Testis (tissue), 5 donors: ENCODE data around the gene WIPF1. TPM values are rescaled to one million over a fixed set of nuclear protein-coding genes. Genes with fewer than 3 reads are reported as not detected.
A peak's percentile ranks its signal among the peaks of the same experiment; 100 is the strongest.

Experiments used
- DNase-seq: peaks from one replicate; pipeline ENCODE4 v3.0.0-alpha.2; 2019
- H3K27ac ChIP-seq, 2 donors: fragments of 200-600 bp; sonication (generic); one replicate each; pipeline ENCODE4 v1.5.1; 2019
- H3K27me3 ChIP-seq: fragments of 200-600 bp; sonication (generic); one replicate; pipeline ENCODE4 v1.5.1; 2019
- H3K36me3 ChIP-seq: fragments of 200-600 bp; sonication (generic); one replicate; pipeline ENCODE4 v1.5.1; 2017; ENCODE audit warnings: low read depth; ENCODE audit errors: missing control alignments
- H3K4me1 ChIP-seq: fragments of 200-600 bp; sonication (generic); one replicate; pipeline ENCODE4 v1.5.1; 2019
- H3K4me3 ChIP-seq, 2 donors: fragments of 200-600 bp; sonication (generic); one replicate each; pipeline ENCODE4 v1.5.1; 2017 to 2019
- H3K9me3 ChIP-seq: fragments of 200-600 bp; sonication (generic); one replicate; pipeline ENCODE4 v1.5.1; 2017
- POLR2A ChIP-seq: fragments of 450-650 bp; IDR thresholded peaks from one replicate; pipeline ENCODE4 v1.6.1; 2017; ENCODE audit warnings: antibody characterized with exemption, mild to moderate bottlenecking, moderate library complexity
- WGBS, 2 donors: methylation state at CpG; one replicate each; pipeline ENCODE4 v1.1.5; 2018; 5-methylcytosine and 5-hydroxymethylcytosine counted together
- intact Hi-C: fragments of 100-400 bp; cut with DNase I; formaldehyde crosslinking; loops from one replicate; pipeline ENCODE4 v1.15.1; 2023; ENCODE audit warnings: low total_unique reads
- long read RNA-seq, 2 donors: transcript quantifications; one replicate each; lab custom pipeline, GENCODE V29; 2026
- polyA plus RNA-seq: library from polyadenylated mRNA; stranded (reverse); fragments of 350-450 nt; fragmentation: Illumina TruSeq; extraction: RNeasy Lipid Tissue Mini Kit (QIAGEN cat#74804); gene quantifications from one replicate; pipeline ENCODE4 v1.2.3, GENCODE V29; 2014; ENCODE audit warnings: low read depth, low replicate concordance; ENCODE audit not compliant: insufficient read depth
- total RNA-seq, 2 donors: library from RNA; depleted of rRNA; stranded (reverse); fragments of >200 nt; gene quantifications; one replicate each; pipeline ENCODE4 v1.2.3, GENCODE V29; 2016
- TF ChIP-seq, protein P1 (sequence below), 3 experiments: fragments of 450-650 bp in 2 of 3; fragments of 200-600 bp in 1 of 3; sonication (generic) in 1 of 3; IDR thresholded peaks; one replicate each; pipeline ENCODE4 v1.5.1; 2016 to 2019; ENCODE audit warnings: antibody characterized with exemption in 3 of 3, mild to moderate bottlenecking in 2 of 3, moderate library complexity in 1 of 3

WIPF1 gene
- 10 to 100 TPM in 1 of 2 donors, 1 to 10 TPM in 1; 8.5 to 11.1 TPM for total RNA-seq
- polyA plus RNA-seq, result 16.9 TPM
- long read RNA-seq, donor 1, transcript WIPF1-205 (5 exons, 1,772 nt), result major isoform, 7 of 21 reads
- long read RNA-seq, donor 1, partial matches to known transcripts, result 12 of 21 reads
- long read RNA-seq, donor 1, other reads (novel, unspliced or antisense), result 0 of 21 reads
- long read RNA-seq, donor 2, partial matches to known transcripts, result 0 of 5 reads
- long read RNA-seq, donor 2, other reads (novel, unspliced or antisense), result 0 of 5 reads

DNA sequence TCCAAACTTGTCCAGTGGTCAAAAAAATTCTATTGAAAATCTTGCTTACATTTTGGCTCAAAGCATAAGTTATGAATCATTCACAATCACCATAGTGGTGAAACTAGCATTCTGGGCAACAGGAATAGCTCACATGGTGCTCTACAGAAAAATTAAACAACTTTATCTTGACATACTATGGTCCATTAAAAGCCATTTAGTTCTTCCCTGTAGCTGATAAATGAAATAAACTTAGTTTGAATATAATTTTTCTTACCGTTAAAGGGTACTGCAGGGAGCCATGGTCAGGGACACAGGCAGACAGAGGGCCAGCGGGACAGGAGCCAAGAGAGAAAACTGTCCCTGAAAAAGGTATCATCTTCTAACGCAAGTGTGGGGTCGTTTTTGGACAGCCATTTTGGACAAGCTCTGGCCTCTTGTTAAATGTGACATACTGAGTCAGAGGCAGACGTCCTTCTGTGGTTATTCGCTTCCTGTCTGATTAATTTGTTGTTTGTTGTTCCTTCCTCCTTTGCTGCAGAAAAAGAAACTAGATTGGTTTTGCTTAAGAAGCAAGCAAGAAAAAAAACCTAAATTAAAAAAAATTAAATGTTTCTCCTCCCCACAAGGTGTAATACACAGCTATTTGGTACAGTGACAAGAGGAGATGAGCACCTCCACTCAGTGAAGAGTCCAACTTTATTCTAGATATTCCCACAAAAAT lies at the start of gene WIPF1:
Gene WIPF1, minus strand, starts transcription at position 460 of the 703 bp plus-strand sequence. CDS start 12,231 bp downstream, outside the sequence.
- DNase-seq, result no peak
- no peak within 1 kb of the TSS for H3K4me3 ChIP-seq
- no peaks in the 10 kb centered on the region for H3K27me3 ChIP-seq
- WGBS, 2 donors, result 67 to 68% methylated on average over 6 of the region's 6 CpGs
- no peaks in the 10 kb centered on the region for H3K4me1 ChIP-seq
- TF ChIP-seq, protein P1, sequence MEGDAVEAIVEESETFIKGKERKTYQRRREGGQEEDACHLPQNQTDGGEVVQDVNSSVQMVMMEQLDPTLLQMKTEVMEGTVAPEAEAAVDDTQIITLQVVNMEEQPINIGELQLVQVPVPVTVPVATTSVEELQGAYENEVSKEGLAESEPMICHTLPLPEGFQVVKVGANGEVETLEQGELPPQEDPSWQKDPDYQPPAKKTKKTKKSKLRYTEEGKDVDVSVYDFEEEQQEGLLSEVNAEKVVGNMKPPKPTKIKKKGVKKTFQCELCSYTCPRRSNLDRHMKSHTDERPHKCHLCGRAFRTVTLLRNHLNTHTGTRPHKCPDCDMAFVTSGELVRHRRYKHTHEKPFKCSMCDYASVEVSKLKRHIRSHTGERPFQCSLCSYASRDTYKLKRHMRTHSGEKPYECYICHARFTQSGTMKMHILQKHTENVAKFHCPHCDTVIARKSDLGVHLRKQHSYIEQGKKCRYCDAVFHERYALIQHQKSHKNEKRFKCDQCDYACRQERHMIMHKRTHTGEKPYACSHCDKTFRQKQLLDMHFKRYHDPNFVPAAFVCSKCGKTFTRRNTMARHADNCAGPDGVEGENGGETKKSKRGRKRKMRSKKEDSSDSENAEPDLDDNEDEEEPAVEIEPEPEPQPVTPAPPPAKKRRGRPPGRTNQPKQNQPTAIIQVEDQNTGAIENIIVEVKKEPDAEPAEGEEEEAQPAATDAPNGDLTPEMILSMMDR (IDR thresholded peaks at IDR 0.05), result no peak
- TF ChIP-seq POLR2A, result no peak
- peak within 1 kb of the TSS in 1 of 2 donors; percentile 28 for H3K27ac ChIP-seq
- H3K9me3 ChIP-seq, result no peaks in the 10 kb centered on the region
- intact Hi-C loops, result no loop called here
- no peaks in the 10 kb centered on the region for H3K36me3 ChIP-seq

- DNase-seq, result no peak
- WGBS, 2 donors, result 88 to 91% methylated on average over 2 of the region's 2 CpGs
- TF ChIP-seq POLR2A, result no peak
- TF ChIP-seq, protein P1 (IDR thresholded peaks at IDR 0.05), result no peak
- intact Hi-C loops, result no loop called here
- Histone ChIP-seq H3K4me3 (no peak overlapping the region), H3K4me1 (no peaks in the 10 kb centered on the region), H3K27ac (no peak overlapping the region), H3K9me3 (no peaks in the 10 kb centered on the region), H3K27me3 (no peaks in the 10 kb centered on the region), H3K36me3 (no peaks in the 10 kb centered on the region)
These were observed 47.7 kb upstream of the WIPF1 start for GRCh38 chr2:174645296-174645695.

GRCh38 chr2:174644406-174644805 lies 46.8 kb upstream of the WIPF1 start:
- no peaks in the 10 kb centered on the region for H3K9me3 ChIP-seq
- H3K4me3 ChIP-seq, result no peak overlapping the region
- H3K27ac ChIP-seq, result no peak overlapping the region
- intact Hi-C loops, result no loop called here
- no peak for TF ChIP-seq POLR2A
- TF ChIP-seq, protein P1 (IDR thresholded peaks at IDR 0.05), result no peak
- WGBS, 2 donors, result 89 to 95% methylated on average over 1 of the region's 1 CpG
- H3K27me3 ChIP-seq, result no peaks in the 10 kb centered on the region
- DNase-seq, result no peak
- H3K4me1 ChIP-seq, result no peaks in the 10 kb centered on the region
- H3K36me3 ChIP-seq, result no peaks in the 10 kb centered on the region

DNA sequence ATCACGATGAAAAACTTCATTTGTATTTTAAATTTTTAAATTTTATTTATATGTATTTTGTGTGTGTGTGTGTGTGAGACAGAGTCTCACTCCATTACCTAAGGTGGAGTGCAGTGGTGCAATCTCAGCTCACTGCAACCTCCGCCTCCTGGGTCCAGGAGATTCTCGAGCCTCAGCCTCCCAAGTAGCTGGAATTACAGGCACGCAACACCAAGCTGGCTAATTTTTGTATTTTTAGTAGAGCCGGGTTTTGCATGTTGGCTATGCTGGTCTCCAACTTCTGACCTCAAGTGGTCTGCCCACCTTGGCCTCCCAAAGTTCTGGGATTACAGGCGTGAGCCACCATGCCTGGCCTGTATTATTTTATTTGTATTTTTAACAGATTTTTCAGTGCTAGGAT lies 45.8 kb upstream of the WIPF1 start:
- DNase-seq, result no peak

More for the DNA sequence above, 45.8 kb upstream of the WIPF1 start:
- TF ChIP-seq, protein P1 (IDR thresholded peaks at IDR 0.05), result no peak
- no peak for TF ChIP-seq POLR2A
- H3K36me3 ChIP-seq, result no peaks in the 10 kb centered on the region
- 96 to 97% methylated on average over 6 of the region's 6 CpGs for WGBS, 2 donors
- H3K27me3 ChIP-seq, result no peaks in the 10 kb centered on the region
- no peaks in the 10 kb centered on the region for H3K4me1 ChIP-seq
- no peak overlapping the region for H3K27ac ChIP-seq
- intact Hi-C loops, result no loop called here
- no peak overlapping the region for H3K4me3 ChIP-seq
- no peaks in the 10 kb centered on the region for H3K9me3 ChIP-seq
